ENCODE results near the gene SCAMP4. TPM values are rescaled to one million over a fixed set of nuclear protein-coding genes. Genes with fewer than 3 reads are reported as not detected.

The SCAMP4 gene
- total and polyA plus RNA-seq, 9 of the 15 experiments (the other 6 are each of a cell fraction or from before 2014, with no cell fraction given) = 0.81 to 45.9 (median 12.8) TPM

GRCh38 chr19:1862424-1863327 lies 42.5 kb upstream of the SCAMP4 start (continued):
- TF ChIP-seq KLF13 (tag; IDR thresholded peaks at IDR 0.05; ENCODE audit: borderline replicate concordance, low read depth) = 0 out of 2 replicates have a peak, but pooled peaks have one; percentile 61
- TF ChIP-seq NR3C1 (CRISPR knock-in tag; IDR thresholded peaks at IDR 0.05) = no peak
- TF ChIP-seq, protein P1, sequence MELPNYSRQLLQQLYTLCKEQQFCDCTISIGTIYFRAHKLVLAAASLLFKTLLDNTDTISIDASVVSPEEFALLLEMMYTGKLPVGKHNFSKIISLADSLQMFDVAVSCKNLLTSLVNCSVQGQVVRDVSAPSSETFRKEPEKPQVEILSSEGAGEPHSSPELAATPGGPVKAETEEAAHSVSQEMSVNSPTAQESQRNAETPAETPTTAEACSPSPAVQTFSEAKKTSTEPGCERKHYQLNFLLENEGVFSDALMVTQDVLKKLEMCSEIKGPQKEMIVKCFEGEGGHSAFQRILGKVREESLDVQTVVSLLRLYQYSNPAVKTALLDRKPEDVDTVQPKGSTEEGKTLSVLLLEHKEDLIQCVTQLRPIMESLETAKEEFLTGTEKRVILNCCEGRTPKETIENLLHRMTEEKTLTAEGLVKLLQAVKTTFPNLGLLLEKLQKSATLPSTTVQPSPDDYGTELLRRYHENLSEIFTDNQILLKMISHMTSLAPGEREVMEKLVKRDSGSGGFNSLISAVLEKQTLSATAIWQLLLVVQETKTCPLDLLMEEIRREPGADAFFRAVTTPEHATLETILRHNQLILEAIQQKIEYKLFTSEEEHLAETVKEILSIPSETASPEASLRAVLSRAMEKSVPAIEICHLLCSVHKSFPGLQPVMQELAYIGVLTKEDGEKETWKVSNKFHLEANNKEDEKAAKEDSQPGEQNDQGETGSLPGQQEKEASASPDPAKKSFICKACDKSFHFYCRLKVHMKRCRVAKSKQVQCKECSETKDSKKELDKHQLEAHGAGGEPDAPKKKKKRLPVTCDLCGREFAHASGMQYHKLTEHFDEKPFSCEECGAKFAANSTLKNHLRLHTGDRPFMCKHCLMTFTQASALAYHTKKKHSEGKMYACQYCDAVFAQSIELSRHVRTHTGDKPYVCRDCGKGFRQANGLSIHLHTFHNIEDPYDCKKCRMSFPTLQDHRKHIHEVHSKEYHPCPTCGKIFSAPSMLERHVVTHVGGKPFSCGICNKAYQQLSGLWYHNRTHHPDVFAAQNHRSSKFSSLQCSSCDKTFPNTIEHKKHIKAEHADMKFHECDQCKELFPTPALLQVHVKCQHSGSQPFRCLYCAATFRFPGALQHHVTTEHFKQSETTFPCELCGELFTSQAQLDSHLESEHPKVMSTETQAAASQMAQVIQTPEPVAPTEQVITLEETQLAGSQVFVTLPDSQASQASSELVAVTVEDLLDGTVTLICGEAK (IDR thresholded peaks at IDR 0.05) = no peak
- TF ChIP-seq, protein P1 (CRISPR knock-in tag; IDR thresholded peaks at IDR 0.05) = no peak
- peak; percentile 80; the same call in 1 of the 2 replicates for TF ChIP-seq ZNF395 (CRISPR knock-in tag; IDR thresholded peaks at IDR 0.05)
- TF ChIP-seq ZNF175 (CRISPR knock-in tag; IDR thresholded peaks at IDR 0.05; ENCODE audit: low read depth) = no peak
- no peak for TF ChIP-seq SMARCE1 (IDR thresholded peaks at IDR 0.05)

All from K562 (cell line).